BE2C (cell line): ENCODE measurements around the gene SPATA24.

Experiments used
- DNase-seq: peaks from one replicate; pipeline ENCODE4 v3.0.0-alpha.2; 2020
- H3K27me3 ChIP-seq: fragments of 250-450 bp; sonication (Bioruptor Pico); 2 replicates; pipeline ENCODE4 v1.5.1; 2020; ENCODE audit warnings: mild to moderate bottlenecking
- H3K36me3 ChIP-seq: fragments of 250-450 bp; sonication (Bioruptor Pico); 2 replicates; pipeline ENCODE4 v1.5.1; 2020; ENCODE audit warnings: mild to moderate bottlenecking
- H3K4me1 ChIP-seq: fragments of 250-450 bp; sonication (Bioruptor Pico); 2 replicates; pipeline ENCODE4 v1.5.1; 2020
- H3K4me3 ChIP-seq: 2 replicates; pipeline ENCODE4 v1.5.1; 2011; ENCODE audit warnings: low read depth, low read length
- H3K9me3 ChIP-seq: fragments of 250-450 bp; sonication (Bioruptor Pico); 2 replicates; pipeline ENCODE4 v1.5.1; 2020
- TF ChIP-seq, protein P1 (sequence below): IDR thresholded peaks from 2 replicates; pipeline ENCODE4 v1.5.1; 2012; ENCODE audit warnings: mild to moderate bottlenecking, low read depth, low read length

SPATA24 gene

GRCh38 chr5:139417214-139417613, 13.3 kb upstream of the SPATA24 start:
- Histone ChIP-seq H3K4me1 (no peaks in the 10 kb centered on the region), H3K36me3 (peaks cover 19% of the 10 kb centered on the region), H3K27me3 (no peaks in the 10 kb centered on the region), H3K9me3 (no peaks in the 10 kb centered on the region), H3K4me3 (no peak overlapping the region)
- DNase-seq = no peak
- TF ChIP-seq, protein P1, sequence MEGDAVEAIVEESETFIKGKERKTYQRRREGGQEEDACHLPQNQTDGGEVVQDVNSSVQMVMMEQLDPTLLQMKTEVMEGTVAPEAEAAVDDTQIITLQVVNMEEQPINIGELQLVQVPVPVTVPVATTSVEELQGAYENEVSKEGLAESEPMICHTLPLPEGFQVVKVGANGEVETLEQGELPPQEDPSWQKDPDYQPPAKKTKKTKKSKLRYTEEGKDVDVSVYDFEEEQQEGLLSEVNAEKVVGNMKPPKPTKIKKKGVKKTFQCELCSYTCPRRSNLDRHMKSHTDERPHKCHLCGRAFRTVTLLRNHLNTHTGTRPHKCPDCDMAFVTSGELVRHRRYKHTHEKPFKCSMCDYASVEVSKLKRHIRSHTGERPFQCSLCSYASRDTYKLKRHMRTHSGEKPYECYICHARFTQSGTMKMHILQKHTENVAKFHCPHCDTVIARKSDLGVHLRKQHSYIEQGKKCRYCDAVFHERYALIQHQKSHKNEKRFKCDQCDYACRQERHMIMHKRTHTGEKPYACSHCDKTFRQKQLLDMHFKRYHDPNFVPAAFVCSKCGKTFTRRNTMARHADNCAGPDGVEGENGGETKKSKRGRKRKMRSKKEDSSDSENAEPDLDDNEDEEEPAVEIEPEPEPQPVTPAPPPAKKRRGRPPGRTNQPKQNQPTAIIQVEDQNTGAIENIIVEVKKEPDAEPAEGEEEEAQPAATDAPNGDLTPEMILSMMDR = no peak

DNA sequence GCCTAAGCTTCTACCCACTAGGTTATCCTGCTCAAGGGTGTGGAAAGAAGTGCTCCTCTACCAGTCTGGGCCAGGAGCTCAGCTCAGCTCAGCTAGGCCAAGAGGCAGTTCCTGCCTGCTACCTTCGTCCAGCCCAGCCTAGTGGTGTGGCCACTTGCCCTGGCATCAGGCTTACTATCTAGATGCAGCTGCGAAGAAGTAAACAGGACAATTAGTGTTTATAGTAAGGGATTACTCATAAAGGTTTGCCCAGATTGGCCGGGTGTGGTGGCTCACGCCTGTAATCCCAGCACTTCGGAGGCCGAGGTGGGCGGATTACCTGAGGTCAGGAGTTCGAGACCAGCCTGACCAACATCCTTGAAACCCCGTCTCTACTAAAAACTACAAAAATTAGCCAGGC, 12.8 kb upstream of the SPATA24 start:
- H3K4me1 ChIP-seq = no peaks in the 10 kb centered on the region
- H3K9me3 ChIP-seq = no peaks in the 10 kb centered on the region
- peaks cover 16% of the 10 kb centered on the region for H3K36me3 ChIP-seq
- H3K4me3 ChIP-seq = no peak overlapping the region
- TF ChIP-seq, protein P1 = no peak
- H3K27me3 ChIP-seq = no peaks in the 10 kb centered on the region
- no peak for DNase-seq

DNA sequence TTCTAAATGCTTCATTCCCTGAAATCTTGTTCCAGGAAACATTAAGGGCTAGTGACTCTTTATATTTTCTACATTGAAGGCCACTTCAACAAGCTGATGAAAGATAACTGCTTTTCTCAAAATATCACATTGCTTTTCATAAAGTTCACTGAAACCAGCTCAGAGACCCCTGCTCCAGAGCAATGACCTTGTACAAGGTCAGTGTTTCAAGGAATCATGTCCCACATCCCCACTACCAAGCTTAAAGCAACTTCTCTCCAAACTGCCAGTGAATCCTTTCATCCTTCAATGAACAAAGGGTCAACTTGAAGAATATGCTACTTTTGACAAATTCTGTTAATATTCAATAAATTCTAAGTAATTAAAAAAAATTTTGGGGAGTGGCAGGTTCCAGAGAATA, 12.0 kb upstream of the SPATA24 start:
- H3K4me3 ChIP-seq = no peak overlapping the region
- TF ChIP-seq, protein P1 = no peak
- H3K9me3 ChIP-seq = no peaks in the 10 kb centered on the region
- no peak for DNase-seq
- no peaks in the 10 kb centered on the region for H3K4me1 ChIP-seq
- H3K36me3 ChIP-seq = peaks cover 16% of the 10 kb centered on the region
- H3K27me3 ChIP-seq = no peaks in the 10 kb centered on the region

GRCh38 chr5:139415221-139415861, 11.5 kb upstream of the SPATA24 start:
- Histone ChIP-seq H3K9me3 (no peaks in the 10 kb centered on the region), H3K36me3 (peaks cover 16% of the 10 kb centered on the region), H3K4me3 (no peak overlapping the region), H3K27me3 (no peaks in the 10 kb centered on the region), H3K4me1 (no peaks in the 10 kb centered on the region)
- TF ChIP-seq, protein P1 = no peak
- DNase-seq = no peak

GRCh38 chr5:139414581-139415130, 10.8 kb upstream of the SPATA24 start:
- no peaks in the 10 kb centered on the region for H3K9me3 ChIP-seq
- H3K4me1 ChIP-seq = no peaks in the 10 kb centered on the region
- H3K36me3 ChIP-seq = peaks cover 11% of the 10 kb centered on the region
- no peak for DNase-seq
- H3K27me3 ChIP-seq = no peaks in the 10 kb centered on the region
- H3K4me3 ChIP-seq = no peak overlapping the region
- TF ChIP-seq, protein P1 = no peak

GRCh38 chr5:139413963-139414362, 10.1 kb upstream of the SPATA24 start:
- DNase-seq = no peak
- Histone ChIP-seq H3K4me3 (no peak overlapping the region), H3K9me3 (no peaks in the 10 kb centered on the region), H3K27me3 (no peaks in the 10 kb centered on the region), H3K4me1 (no peaks in the 10 kb centered on the region), H3K36me3 (peaks cover 5% of the 10 kb centered on the region)
- TF ChIP-seq, protein P1 = no peak
